NK-92 (cell line): ENCODE measurements around the gene ISCA2.
A peak's percentile ranks its signal among the peaks of the same experiment; 100 is the strongest.
"Not testable (repeated sequence)": the region's sequence is repeated elsewhere in the genome, so short reads cannot be mapped to it uniquely, and the experiment has no call there.

Experiments
- DNase-seq: peaks from one replicate; lab custom pipeline; 2025; ENCODE audit not compliant: unreplicated experiment; lab: John Stamatoyannopoulos, UW

Gene ISCA2

GRCh38 chr14:74493343-74494261, at the start of gene ISCA2:
TSS of gene ISCA2 (plus strand) at chr14:74493765. CDS start at chr14:74493775, 10 bp downstream.
- peak; percentile 99 for DNase-seq

DNA sequence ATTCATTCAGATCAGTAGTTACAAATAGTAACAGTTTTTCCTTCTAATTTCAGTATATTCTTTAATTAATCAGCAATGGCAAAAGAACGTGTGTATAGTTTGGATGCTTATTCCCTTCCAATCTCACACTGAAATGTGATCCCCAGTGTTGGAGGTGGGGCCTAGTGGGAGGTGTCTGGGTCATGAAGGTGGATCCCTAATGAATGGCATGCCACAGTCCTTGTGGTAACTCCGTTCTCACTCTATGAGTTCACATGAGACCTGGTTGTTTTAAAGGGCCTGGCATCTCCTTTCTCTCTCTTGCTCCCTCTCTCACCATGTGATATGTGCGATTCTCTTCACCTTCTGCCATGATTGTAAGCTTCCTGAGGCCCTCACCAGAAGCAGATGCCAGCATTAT, 48.7 kb upstream of the ISCA2 start:
- no peak for DNase-seq

DNA sequence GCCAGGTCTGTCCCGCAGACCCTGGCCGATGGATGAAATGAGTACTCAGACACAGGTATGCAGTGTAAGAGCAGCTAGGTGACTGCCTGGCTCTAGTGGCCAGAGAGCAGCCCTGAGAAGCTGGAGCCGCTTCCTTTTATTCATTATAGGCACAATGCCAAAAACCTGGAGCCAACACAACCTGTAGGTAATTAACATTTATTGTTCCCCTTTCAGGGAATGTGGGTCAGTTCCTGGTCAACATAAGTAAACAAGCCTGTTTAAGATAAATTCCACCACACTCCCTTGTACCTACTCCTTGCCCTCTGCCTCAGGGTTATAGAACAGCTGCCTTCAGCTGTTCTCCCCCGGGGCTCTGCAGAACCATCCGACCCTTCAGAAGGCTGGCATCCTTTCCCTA, 39.2 kb upstream of the ISCA2 start:
- DNase-seq = not testable (repeated sequence)

GRCh38 chr14:74456684-74457564, 36.6 kb upstream of the ISCA2 start:
- DNase-seq = no peak

- no peak for DNase-seq
Measured at GRCh38 chr14:74457565-74457895, 36.0 kb upstream of the ISCA2 start.

DNA sequence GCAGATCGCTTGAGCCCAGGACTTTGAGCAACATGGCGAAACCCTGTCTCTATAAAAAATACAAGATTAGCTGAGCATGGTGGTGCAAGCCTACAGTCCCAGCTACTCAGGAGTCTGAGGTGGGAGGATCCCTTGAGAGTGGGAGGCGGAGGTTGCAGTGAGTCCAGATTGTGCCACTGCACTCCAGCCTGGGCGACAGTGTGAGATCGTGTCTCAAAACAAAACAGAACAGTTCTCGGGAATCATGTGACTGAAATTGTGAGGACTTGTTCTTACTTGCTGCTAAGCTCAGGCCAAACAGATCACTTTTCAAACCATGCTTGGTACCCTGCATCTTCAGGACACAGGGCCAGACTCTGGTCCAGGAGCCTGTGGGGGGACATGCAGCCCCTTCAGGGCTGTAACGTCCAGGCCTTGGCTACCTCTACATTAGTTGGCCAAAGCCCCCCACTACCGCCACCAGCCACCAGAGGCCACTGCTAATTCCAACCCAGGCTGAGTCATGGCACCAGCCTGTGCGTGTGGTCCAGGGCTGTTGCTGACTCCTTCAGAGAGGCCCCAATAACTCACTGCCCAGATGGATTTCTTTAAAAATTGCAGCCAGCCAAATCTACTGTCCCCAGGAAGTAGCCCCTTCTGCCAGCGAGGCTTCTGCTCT, 34.1 kb upstream of the ISCA2 start:
- no peak for DNase-seq

DNA sequence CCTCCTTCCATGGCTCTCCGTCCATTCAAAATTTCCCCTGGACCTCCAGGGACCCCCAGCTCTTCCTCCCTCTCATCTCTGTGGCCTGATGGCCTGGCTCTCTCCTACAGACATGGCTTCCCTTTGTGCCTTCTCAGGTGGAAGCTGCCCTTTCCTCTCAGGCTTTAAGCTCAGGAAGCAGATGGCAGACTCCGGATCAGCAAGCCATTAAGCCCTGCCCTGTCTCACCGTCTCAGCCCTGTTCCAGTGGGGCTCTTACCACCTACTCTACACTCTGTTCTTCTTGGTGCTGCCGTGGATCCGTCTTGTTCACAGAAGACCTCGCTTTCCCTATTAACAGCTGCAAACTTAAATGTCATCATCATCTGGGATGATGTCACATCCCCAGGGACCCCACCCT, 33.6 kb upstream of the ISCA2 start:
- no peak for DNase-seq

DNA sequence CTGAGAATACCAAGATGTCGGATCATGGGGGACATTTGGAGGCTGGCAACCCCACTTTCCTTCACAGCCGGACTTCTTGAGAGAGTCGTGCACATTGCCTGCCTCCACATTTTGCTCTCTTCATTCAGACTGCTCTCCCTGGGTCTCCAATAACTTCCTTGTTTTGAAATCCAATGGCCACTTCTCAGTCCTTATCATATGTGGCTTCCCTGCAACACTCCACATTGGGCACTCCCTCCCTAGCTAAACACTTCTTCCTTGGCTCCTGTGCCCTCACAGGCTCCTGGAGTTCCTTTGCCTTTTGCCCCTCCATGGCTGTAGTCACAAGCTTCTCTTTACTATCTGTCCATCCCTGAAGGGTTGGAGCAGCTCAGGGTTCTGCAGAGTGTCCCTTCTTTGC, 30.6 kb upstream of the ISCA2 start:
- DNase-seq = no peak

DNA sequence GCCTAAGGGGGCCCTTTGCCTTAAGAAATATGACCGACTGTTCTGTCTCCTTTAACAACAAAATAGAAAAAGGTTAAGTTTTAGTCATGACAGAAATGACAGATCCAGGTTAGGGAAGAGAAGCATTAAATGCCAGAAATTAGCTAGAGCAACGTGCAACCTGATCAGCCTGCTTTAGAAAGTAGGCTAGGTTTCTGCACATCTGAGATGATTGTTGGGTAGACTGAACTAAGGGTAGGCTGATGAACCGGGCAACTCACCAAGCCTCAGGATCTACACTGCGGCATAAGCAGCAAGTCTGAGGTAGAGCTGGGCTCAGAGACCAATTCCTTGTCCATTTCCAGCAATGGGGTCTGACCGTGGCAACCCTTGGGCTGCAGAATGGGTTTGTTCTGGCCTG, 29.9 kb upstream of the ISCA2 start:
- no peak for DNase-seq

DNA sequence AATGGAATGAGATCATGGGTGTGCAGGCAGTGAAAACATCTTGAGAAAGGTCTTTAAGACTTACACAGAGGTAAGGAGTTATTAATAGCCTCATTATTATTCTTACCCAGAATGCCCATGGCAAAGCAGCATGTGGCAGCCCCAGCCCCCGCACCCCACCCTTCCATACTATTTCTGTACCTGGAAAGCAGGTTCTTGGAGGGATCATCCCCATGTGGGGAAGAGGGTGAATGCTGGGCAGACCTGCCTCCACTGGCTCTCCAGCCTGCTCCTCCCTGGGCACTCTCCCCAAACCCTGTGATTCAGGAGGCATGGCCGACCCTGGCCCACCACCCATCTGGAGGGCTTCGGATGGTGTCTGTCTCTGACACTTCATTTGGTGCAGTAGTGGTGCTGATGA, 28.8 kb upstream of the ISCA2 start:
- DNase-seq = no peak

GRCh38 chr14:74465335-74465734, 28.2 kb upstream of the ISCA2 start:
- DNase-seq = no peak

DNA sequence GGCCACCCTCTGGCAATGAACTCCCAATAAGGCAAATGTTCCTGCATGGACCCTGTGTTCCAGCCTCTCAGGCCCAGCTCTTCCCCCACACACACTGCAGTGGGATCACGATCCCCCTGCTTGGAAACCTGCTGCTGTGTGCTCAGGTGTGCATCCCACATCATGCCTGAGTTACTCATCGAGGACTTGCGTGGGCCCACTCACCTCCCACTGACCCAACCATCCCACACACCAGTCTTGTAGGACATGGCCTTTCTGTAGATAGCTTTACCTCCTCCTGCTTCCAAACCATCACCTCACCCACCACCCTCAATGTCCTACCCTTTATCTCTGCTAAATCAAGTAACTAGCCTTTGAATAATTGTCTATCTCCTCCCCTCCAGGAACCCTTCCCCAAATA, 25.1 kb upstream of the ISCA2 start:
- no peak for DNase-seq

GRCh38 chr14:74469548-74470518, 23.7 kb upstream of the ISCA2 start:
- DNase-seq = no peak

DNA sequence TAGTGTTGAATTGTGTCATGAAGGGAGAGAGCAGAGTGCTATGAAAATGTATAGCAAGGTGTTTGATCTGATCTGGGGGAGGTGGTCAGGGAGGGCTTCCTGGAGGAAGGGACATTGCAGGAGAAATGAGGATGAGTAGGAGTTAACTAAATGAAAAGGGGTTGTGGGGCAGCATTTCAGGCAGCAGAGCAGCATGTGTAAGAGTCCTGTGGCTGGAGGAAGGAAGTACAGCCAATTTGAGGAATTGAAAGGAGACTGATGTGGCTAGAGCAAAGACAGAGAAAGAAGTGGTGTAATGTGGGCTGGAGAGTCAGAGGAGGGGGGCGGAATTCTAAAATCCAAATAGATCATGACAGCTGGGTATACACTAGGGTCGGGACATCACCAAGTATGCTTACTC, 21.0 kb upstream of the ISCA2 start:
- DNase-seq = no peak

GRCh38 chr14:74474376-74474775, 19.2 kb upstream of the ISCA2 start:
- DNase-seq = no peak

DNA sequence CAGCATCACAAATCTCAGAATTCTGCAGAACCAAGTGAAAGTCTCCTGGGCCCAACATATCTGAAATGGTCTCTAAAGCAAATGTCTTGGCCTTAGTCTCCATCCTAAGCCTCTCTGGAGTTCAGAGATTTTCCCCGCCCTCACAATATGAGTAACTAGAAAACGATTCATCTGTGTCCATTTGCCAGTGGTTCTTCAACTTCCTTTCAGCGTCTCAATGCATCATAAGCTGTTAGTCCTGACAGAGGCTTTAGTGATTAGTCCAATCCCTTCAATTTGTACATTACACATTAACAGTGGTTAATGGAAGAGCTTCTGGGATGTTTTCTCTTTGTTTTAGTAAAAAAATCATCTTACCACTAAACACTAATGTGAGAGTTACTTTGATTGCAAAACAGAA, 17.9 kb upstream of the ISCA2 start:
- no peak for DNase-seq

DNA sequence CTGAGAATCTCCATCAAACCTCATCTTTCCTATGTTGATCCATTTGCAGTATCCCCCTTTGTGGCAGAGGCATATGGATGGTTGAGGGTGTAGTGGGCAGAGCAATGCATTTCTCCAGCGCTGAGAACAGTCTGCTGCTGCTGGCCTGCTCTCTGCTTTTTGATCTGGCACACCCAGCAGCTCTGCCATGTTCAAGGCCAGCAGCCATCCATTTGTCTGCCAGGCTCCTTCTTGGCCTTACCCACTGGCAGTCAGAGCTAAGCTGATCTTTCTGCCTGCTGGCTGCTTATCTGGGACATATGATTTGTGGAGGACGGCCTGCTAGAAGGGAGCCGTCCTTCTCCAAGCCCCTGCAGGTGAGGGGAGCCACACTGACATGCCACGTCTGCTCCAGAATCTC, 17.5 kb upstream of the ISCA2 start:
- DNase-seq = no peak

GRCh38 chr14:74476607-74477006, 17.0 kb upstream of the ISCA2 start:
- no peak for DNase-seq

DNA sequence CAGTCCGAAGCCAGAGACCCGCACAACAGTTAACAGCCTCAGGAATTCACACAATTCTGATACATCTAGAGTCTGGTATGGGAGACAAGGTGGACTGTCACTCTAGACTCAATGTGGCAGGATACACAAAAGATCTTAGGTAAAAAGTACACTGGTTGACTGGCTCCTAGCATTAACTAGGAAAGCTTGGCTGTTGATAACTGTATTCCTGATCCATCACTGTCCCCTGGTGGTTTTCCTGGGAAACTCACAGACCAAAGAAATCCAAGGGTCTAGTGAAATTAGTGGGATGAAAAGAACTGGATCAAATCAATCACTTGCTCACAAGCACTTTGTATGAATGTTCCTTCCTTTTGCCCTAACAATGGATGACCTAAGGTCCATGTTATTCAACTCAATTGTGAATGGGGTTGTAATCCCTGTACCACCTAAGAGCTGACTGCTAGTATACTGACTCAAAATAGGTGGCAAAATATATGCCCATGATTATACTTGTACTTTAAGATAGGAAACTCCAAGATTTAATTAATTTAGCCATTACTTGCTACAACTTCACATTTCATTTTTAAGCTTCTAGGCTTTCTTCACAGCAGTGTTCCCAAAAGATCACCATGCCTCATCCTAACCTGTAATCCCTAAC, 14.4 kb upstream of the ISCA2 start:
- no peak for DNase-seq

GRCh38 chr14:74480046-74480445, 13.5 kb upstream of the ISCA2 start:
- no peak for DNase-seq
